LNCaP clone FGC (cell line): ENCODE data around the gene CDKL5.

Source experiments
- DNase-seq: peaks from one replicate; pipeline ENCODE4 v3.0.0-alpha.2; 2011; ENCODE audit warnings: low read depth
- H3K4me3 ChIP-seq: 2 replicates; pipeline ENCODE4 v1.5.1; 2011; ENCODE audit warnings: mild to moderate bottlenecking, low read depth, low read length, control low read depth
- TF ChIP-seq, protein P1 (sequence below): IDR thresholded peaks from 2 replicates; pipeline ENCODE4 v1.5.1; 2012; ENCODE audit warnings: mild to moderate bottlenecking; ENCODE audit not compliant: control insufficient read depth, insufficient read depth; ENCODE audit errors: extremely low read depth

Gene CDKL5

DNA sequence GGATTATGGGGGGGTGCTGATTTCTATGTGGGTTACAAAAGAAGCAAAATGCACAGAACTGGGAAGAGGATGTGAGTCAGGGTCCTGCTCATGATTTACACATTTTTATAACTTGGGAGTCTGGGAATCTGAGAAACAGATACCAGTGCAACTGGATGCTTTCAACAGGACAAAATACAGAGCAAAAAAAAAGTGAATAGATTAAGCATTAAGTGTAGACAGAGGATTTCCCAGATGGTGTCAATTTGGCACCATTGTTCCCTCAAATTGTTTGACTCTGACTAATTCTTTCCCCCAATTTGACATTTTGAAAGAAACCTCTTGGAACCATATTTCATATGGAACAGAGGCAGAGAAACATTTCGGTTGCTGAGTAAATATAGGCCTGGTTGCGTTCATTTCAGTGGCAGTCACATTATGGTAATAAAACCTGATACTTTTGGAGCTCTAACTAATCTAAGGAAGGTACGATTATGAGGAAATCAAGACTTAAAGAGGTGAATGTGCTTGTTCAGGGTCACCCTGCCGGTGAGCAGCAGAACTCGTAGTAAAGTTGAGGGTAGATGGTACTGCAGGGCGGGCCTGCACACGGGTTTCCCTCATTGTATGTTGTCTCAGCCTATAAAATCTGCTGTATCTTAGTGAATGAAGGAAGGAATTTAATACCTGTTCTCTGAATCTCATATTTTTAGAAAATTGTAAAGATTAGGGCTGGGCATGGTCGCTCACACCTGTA lies 18.7 kb upstream of the CDKL5 start:
- TF ChIP-seq, protein P1, sequence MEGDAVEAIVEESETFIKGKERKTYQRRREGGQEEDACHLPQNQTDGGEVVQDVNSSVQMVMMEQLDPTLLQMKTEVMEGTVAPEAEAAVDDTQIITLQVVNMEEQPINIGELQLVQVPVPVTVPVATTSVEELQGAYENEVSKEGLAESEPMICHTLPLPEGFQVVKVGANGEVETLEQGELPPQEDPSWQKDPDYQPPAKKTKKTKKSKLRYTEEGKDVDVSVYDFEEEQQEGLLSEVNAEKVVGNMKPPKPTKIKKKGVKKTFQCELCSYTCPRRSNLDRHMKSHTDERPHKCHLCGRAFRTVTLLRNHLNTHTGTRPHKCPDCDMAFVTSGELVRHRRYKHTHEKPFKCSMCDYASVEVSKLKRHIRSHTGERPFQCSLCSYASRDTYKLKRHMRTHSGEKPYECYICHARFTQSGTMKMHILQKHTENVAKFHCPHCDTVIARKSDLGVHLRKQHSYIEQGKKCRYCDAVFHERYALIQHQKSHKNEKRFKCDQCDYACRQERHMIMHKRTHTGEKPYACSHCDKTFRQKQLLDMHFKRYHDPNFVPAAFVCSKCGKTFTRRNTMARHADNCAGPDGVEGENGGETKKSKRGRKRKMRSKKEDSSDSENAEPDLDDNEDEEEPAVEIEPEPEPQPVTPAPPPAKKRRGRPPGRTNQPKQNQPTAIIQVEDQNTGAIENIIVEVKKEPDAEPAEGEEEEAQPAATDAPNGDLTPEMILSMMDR = no peak
- H3K4me3 ChIP-seq = no peak overlapping the region
- DNase-seq = no peak

DNA sequence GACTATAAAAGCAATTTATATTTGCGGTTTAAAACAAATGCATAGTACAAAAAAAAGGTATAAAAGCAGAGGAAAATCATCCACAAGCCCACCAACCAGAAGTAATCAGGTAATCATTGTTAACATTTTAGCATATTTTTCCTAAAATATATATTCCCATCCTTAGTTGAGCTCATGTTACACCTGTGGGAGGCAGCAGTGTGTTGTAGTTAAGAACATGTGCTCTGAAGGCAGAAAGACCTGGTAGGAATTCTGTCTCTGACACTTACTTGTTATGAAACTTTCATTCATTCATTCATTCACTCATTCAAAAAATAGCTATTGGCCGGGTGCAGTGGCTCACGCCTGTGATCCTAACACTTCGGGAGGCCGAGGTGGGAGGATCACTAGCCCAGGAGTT lies 15.4 kb upstream of the CDKL5 start:
- H3K4me3 ChIP-seq = no peak overlapping the region
- TF ChIP-seq, protein P1 = peak; percentile 55
- DNase-seq = peak; percentile 18

DNA sequence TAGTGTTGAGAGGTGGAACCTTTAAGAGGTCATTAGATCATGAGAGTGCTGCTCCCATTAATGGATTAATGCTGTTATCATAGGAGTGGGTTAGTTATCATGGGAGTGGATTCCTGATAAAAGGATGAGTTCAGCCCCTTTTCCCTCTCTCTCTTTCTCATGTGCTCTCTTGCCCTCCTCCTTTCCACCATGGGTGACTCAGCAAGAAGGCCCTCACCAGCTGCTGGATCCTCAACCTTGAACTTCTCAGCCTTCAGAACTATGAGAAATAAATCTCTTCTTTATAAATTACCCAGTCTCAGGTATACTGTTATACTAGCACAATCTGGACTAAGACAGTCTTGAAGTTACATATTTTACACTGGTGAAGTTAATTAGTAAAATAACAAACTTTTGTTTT lies 10.0 kb upstream of the CDKL5 start:
- TF ChIP-seq, protein P1 = no peak
- DNase-seq = no peak
- no peak overlapping the region for H3K4me3 ChIP-seq

DNA sequence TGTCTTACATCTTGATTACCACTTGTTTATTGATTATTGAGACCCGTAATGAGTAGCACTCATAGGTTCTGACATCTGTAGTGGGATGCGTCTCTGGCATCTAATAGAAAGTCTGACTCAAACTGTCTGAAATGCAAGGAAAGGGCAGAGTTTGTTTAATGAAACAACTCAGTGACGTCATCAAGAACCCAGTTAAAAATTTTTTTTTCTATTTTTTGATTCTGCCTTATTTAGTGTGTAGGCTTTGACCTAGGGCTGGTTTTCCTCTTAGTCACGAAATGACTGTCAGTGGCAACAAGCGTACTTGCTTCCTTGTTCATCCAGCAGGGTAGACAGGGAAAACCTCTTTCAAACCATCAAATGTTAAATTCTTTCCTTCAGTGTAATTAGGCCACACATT lies 3.1 kb upstream of the CDKL5 start:
- no peak overlapping the region for H3K4me3 ChIP-seq
- TF ChIP-seq, protein P1 = no peak
- no peak for DNase-seq

DNA sequence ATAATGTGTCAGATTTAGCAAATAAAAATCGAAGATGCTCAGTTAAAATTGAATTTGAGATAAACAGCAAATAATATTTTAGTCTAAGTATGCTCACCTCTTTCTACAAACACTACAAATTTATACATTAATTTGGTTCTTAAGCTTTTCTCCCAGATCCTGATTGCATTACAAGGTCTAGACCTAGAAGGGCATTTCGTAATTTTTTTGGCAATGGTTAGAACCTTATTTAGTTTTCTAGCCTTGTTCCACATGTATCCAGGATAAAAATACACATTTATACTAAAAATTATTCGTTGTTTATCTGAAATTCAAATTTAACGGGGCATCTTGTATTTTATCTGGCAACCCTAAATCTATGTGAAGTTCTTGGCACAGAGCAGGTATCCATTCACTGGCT lies 2.5 kb upstream of the CDKL5 start:
- DNase-seq = no peak
- no peak overlapping the region for H3K4me3 ChIP-seq
- TF ChIP-seq, protein P1 = no peak

DNA sequence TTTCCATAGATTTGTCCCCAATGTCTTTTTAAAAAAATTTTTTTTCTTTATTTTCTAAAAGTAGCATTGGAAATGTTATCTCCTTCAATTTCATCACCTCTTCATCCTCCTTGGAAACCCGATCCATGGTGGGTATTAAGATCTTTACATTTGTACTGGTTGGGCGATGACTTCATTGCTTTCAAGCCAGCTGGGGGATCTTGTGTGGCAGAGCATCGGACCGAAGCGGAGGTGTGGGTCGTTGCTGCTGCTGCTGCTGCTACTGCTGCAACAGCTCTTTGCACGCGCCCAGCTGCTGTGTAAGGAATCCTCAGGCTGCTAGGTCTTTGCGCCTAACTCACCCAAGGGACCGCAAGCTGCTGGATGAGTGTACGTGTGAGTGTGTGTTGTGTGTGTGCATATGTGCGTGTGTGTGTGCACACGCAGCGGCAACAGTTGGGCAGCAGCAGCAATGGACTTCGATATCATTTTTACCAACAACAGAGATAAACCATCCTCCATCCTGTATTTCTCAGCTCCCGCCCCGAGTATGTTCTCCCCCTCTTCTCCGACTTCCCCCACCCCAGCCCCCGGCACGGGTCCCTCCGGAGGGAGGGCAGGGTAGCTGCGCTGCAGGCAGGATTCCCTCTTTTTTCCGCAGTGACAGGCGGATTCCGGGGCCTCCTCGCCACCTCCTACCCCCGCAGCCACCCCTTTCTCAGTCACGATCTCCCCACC lies 768 bp upstream of the CDKL5 start:
- no peak for DNase-seq
- TF ChIP-seq, protein P1 = no peak
- peak overlapping the region; percentile 70 for H3K4me3 ChIP-seq
